ENCODE measurements around the gene SREBF2. TPM values are rescaled to one million over a fixed set of nuclear protein-coding genes. Genes with fewer than 3 reads are reported as not detected.
A peak's percentile ranks its signal among the peaks of the same experiment; 100 is the strongest.
"Not testable (repeated sequence)": the region's sequence is repeated elsewhere in the genome, so short reads cannot be mapped to it uniquely, and the experiment has no call there.

Gene SREBF2
- total RNA-seq, 1 donor from 2014 or later, result 119 TPM

DNA sequence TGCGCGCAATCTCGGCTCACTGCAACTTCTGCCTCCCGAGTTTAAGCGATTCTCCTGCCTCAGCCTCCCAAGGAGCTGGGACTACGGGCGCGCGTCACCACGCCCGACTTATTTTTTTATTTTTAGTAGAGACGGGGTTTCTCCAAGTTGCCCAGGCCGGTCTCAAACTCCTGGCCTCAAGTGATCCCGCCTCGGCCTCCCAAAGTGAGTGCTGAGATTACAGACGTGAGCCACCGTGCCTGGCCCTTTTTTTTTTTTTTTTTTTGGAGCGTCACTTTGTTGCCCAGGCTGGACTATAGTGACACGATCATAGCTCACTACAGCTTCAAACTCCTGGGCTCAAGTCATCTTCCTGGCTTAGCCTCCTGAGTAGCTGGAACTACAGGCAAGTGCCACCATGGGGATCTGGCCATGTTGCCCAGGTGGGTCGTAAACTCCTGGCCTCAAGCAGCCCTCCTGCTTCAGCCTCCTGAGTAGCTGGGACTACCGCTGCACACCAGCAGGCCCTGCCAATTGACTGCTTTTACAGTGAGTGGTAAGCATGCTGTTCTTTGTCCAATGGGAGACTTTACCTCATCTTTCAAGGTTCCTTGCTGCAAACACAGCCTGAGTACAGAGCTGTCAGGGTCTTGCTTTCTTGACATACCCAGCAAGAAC is 114.6 kb downstream of the SREBF2 start:
- H3K36me3 Mint-ChIP-seq, result peaks cover 3% of the 10 kb centered on the region
- no peaks in the 10 kb centered on the region for H3K9me3 Mint-ChIP-seq
- TF ChIP-seq, protein P1, sequence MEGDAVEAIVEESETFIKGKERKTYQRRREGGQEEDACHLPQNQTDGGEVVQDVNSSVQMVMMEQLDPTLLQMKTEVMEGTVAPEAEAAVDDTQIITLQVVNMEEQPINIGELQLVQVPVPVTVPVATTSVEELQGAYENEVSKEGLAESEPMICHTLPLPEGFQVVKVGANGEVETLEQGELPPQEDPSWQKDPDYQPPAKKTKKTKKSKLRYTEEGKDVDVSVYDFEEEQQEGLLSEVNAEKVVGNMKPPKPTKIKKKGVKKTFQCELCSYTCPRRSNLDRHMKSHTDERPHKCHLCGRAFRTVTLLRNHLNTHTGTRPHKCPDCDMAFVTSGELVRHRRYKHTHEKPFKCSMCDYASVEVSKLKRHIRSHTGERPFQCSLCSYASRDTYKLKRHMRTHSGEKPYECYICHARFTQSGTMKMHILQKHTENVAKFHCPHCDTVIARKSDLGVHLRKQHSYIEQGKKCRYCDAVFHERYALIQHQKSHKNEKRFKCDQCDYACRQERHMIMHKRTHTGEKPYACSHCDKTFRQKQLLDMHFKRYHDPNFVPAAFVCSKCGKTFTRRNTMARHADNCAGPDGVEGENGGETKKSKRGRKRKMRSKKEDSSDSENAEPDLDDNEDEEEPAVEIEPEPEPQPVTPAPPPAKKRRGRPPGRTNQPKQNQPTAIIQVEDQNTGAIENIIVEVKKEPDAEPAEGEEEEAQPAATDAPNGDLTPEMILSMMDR (conservative IDR thresholded peaks at IDR 0.05), result no peak
- peak overlapping the region; percentile 76 for H3K27ac Mint-ChIP-seq
- H3K27me3 Mint-ChIP-seq, result no peaks in the 10 kb centered on the region
- peaks cover 29% of the 10 kb centered on the region for H3K4me1 Mint-ChIP-seq (ENCODE audit: unreplicated experiment)
- H3K4me3 Mint-ChIP-seq, result peak overlapping the region; percentile 92
- no peak for DNase-seq (ENCODE audit: extremely low spot score, unreplicated experiment)

DNA sequence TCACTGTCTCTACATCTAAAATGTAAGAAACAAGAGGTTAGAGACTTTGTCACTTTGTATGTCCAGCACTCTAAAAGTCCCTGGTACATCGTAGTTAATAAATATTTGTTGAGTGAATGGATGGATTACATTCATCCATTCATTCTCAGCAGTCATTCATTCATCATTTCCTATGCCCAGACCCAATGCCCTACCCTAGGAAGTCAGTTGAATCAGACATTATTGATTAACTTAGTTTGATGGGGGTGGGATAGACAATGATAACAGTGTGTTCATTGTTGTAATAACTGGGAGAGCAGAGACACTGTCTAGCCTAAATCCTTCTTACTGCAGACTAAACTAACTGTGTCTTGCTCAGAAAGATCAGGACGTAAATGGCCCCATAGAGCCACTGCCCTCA is 115.2 kb downstream of the SREBF2 start:
- Mint-ChIP-seq H3K4me1 (ENCODE audit: unreplicated experiment) (peaks cover 29% of the 10 kb centered on the region), H3K27ac (no peak overlapping the region), H3K27me3 (no peaks in the 10 kb centered on the region), H3K9me3 (no peaks in the 10 kb centered on the region), H3K4me3 (peak overlapping the region; percentile 68), H3K36me3 (peaks cover 3% of the 10 kb centered on the region)
- TF ChIP-seq, protein P1 (conservative IDR thresholded peaks at IDR 0.05), result no peak
- no peak for DNase-seq (ENCODE audit: extremely low spot score, unreplicated experiment)

DNA sequence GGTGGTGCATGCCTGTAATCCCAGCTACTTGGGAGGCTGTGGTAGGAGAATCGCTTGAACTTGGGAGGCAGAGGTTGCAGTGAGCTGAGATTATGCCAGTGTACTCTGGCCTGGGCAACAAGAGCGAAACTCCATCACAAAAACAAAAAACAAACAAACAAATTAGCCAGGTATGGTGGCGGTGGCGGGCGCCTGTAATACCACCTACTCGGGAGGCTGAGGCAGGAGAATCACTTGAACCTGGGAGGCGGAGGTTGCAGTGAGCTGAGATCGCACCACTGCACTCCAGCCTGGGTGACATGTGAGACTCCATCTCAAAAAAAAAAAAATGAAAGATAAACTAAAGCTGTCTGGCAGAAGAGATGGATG is 116.0 kb downstream of the SREBF2 start:
- H3K9me3 Mint-ChIP-seq; DNase-seq (ENCODE audit: extremely low spot score, unreplicated experiment); H3K36me3 Mint-ChIP-seq; H3K27me3 Mint-ChIP-seq: not testable (repeated sequence)
- Mint-ChIP-seq H3K4me1 (ENCODE audit: unreplicated experiment) (peaks cover 26% of the 10 kb centered on the region), H3K4me3 (peak overlapping the region; percentile 66), H3K27ac (peak overlapping the region; percentile 64)

DNA sequence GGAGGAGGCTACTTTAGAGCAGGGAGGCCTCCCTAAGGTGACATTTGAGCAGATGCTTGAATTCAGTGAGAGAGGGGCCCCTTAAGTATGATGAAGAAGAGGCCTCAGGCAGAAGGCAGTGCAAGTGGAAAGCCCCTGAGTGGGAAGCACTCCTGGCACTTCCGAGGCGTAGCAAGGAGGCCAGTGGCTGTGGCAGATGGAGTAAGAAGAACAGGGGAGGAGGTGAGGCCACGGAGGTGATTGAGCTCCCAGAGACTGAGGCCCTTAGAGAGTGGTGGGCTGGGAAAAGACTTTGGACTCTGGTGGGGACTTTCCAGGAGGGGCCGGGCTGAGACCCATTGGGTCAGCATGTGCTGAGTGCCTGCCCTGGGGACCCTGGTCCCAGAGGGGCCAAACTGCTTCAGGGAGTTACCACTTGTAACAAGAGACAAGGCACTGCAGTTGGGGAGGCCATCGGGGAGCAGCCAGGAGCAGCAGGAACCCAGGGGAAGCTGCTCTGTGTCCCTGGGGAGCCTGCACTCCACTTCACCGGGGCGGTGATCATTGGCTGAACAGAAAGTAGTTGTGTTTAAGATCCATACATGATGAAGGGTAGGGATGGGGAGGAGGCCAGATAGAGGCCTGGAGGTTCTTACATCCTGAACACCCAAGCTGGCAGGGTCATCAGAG is 116.5 kb downstream of the SREBF2 start:
- Mint-ChIP-seq H3K36me3 (no peaks in the 10 kb centered on the region), H3K27me3 (no peaks in the 10 kb centered on the region), H3K27ac (peak overlapping the region; percentile 64), H3K4me1 (ENCODE audit: unreplicated experiment) (peaks cover 26% of the 10 kb centered on the region), H3K4me3 (peak overlapping the region; percentile 66), H3K9me3 (no peaks in the 10 kb centered on the region)
- DNase-seq (ENCODE audit: extremely low spot score, unreplicated experiment), result no peak
- TF ChIP-seq, protein P1 (conservative IDR thresholded peaks at IDR 0.05), result no peak

DNA sequence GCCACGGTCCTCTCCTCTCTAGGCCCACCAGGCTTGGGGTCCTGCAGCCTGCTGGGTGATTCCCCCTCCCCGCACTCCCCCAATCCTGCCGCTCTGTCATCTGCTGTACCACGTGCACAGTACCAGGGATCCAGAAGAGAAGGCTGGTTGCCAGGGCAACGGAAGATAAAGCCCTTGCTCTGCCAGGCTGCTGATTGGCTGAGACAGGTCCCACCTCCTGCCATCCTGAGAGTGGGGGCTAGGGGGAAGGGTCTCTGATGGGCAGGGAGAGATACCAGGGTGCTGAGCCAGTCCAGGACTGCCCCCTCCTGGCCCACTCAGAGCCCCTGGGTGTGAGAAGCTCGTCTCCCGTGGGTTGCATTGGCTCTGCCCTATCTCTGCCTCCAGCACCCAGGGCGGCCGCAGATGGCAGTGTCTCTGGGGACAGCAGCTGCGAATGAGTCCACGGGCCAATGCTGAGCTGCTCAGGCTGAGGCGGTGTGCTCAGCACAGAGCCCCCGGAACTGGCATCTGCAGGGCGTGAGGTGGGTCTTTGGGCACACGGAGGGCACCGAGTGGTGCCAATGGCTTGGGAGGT is 119.1 kb downstream of the SREBF2 start, which contains the start of gene SMIM45:
Gene SMIM45 (plus strand): TSS at position 253 of the 577 bp plus-strand sequence.
- Mint-ChIP-seq H3K27ac (no peak within 1 kb of the TSS), H3K36me3 (no peaks in the 10 kb centered on the region), H3K4me1 (ENCODE audit: unreplicated experiment) (peaks cover 20% of the 10 kb centered on the region), H3K4me3 (no peak within 1 kb of the TSS), H3K27me3 (no peaks in the 10 kb centered on the region), H3K9me3 (no peaks in the 10 kb centered on the region)
- no peak for DNase-seq (ENCODE audit: extremely low spot score, unreplicated experiment)
- TF ChIP-seq, protein P1 (conservative IDR thresholded peaks at IDR 0.05), result peak; percentile 37

DNA sequence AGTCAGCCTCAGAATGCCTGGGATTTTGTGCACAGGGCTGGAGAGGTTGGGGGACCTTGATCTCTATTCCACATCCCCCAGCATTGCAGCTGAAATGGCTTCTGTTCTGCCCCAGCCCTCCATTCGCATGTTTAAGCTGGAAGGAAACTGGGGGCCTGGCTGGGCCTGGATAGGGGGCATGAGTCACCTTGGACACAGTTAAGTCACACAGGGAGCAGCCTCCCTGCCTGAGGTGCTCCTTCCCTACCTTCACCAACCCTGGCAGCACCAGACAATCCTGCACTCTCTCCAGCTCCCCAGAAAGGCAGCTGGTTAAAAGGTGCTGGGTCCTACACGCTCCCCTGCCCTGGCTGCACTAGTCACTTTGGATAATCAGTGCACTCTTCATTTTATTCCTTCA is 119.8 kb downstream of the SREBF2 start:
- Mint-ChIP-seq H3K4me3 (no peak overlapping the region), H3K9me3 (no peaks in the 10 kb centered on the region), H3K4me1 (ENCODE audit: unreplicated experiment) (peaks cover 24% of the 10 kb centered on the region), H3K27me3 (peaks cover 3% of the 10 kb centered on the region), H3K27ac (no peak overlapping the region), H3K36me3 (no peaks in the 10 kb centered on the region)
- TF ChIP-seq, protein P1 (conservative IDR thresholded peaks at IDR 0.05), result no peak
- no peak for DNase-seq (ENCODE audit: extremely low spot score, unreplicated experiment)

All from type B pancreatic cell (in vitro differentiated cells).